Smooth muscle cell (in vitro differentiated cells): Measurements from ENCODE around the gene CCL19. TPM values are rescaled to one million over a fixed set of nuclear protein-coding genes. Genes with fewer than 3 reads are reported as not detected.
"Not testable (repeated sequence)": the region's sequence is repeated elsewhere in the genome, so short reads cannot be mapped to it uniquely, and the experiment has no call there.

Source experiments
- DNase-seq: peaks from one replicate; lab custom pipeline; 2025; ENCODE audit not compliant: unreplicated experiment; lab: John Stamatoyannopoulos, UW
- H2AFZ ChIP-seq: fragments of 200-600 bp; sonication (generic); 2 replicates; pipeline ENCODE4 v1.6.0; 2016; ENCODE audit warnings: antibody characterized with exemption, low read depth, mild to moderate bottlenecking
- H3F3A ChIP-seq: fragments of 200-600 bp; sonication (generic); 2 replicates; pipeline ENCODE4 v1.6.0; 2017; ENCODE audit warnings: antibody characterized with exemption, low read depth
- H3K27ac ChIP-seq: fragments of 200-600 bp; sonication (generic); 2 replicates; pipeline ENCODE4 v1.5.1; 2016; ENCODE audit warnings: low read depth, mild to moderate bottlenecking
- H3K27me3 ChIP-seq: fragments of 200-600 bp; sonication (generic); 2 replicates; pipeline ENCODE4 v1.6.1; 2016; ENCODE audit warnings: low read depth, mild to moderate bottlenecking
- H3K36me3 ChIP-seq: fragments of 200-600 bp; sonication (generic); 2 replicates; pipeline ENCODE4 v1.5.1; 2016; ENCODE audit warnings: low read depth
- H3K4me1 ChIP-seq: fragments of 200-600 bp; sonication (generic); 2 replicates; pipeline ENCODE4 v1.5.1; 2016; ENCODE audit warnings: low read depth
- H3K4me2 ChIP-seq: fragments of 200-600 bp; sonication (generic); 2 replicates; pipeline ENCODE4 v1.6.0; 2016; ENCODE audit warnings: mild to moderate bottlenecking
- H3K4me3 ChIP-seq: fragments of 200-600 bp; sonication (generic); 2 replicates; pipeline ENCODE4 v1.5.1; 2016; ENCODE audit warnings: mild to moderate bottlenecking
- H3K79me2 ChIP-seq: fragments of 200-600 bp; sonication (generic); 2 replicates; pipeline ENCODE4 v1.6.0; 2016; ENCODE audit warnings: low read depth, mild to moderate bottlenecking
- H3K9ac ChIP-seq: fragments of 200-600 bp; sonication (generic); 2 replicates; pipeline ENCODE4 v1.6.0; 2016; ENCODE audit warnings: low read depth
- H3K9me3 ChIP-seq: fragments of 200-600 bp; sonication (generic); replicated peaks from 2 replicates; pipeline ENCODE4 v1.5.1; 2016; ENCODE audit warnings: low read depth
- H4K20me1 ChIP-seq: fragments of 200-600 bp; sonication (generic); 2 replicates; pipeline ENCODE4 v1.6.0; 2016; ENCODE audit warnings: low read depth
- CTCF ChIP-seq: fragments of 200-600 bp; sonication (generic); IDR thresholded peaks from 2 replicates; pipeline ENCODE4 v1.5.1; 2017; ENCODE audit warnings: borderline replicate concordance, mild to moderate bottlenecking, antibody characterized with exemption; ENCODE audit not compliant: insufficient read depth, poor library complexity, severe bottlenecking
- WGBS: methylation state at CpG from one replicate; pipeline ENCODE4 v1.1.7; 2016; ENCODE audit warnings: low lambda C conversion rate; 5-methylcytosine and 5-hydroxymethylcytosine counted together
- polyA plus RNA-seq: library from polyadenylated mRNA; unstranded; fragments of >200 nt; fragmentation: Nextera tagmentation; extraction: Ambion mirVana; gene quantifications from 2 replicates; pipeline ENCODE4 v1.2.1, GENCODE V29; 2016
- total RNA-seq: library from RNA; depleted of rRNA; stranded (reverse); fragments of >200 nt; gene quantifications from 2 replicates; pipeline ENCODE4 v1.2.3, GENCODE V29; 2014

CCL19 gene
- total and polyA plus RNA-seq, 2 experiments from 2014 or later: not detected

DNA sequence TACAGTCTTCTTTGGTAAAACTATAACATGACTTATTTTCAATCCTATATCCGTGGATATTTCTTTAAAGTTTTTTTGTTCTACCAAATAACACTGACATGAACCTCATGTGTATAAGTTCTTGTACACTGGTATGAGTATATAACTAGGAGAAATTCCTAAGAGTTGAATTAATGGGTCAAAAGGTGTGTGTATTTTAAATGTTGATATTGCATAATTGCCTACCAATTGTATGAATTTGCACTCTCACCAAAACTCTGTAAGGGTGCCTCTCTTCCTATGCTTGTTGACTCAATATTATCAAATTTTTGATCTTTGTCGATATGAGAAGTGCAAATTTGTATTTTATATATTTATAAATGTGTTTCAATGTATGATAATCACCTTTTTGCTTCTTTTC, 41.8 kb upstream of the CCL19 start:
- Histone ChIP-seq H3K4me3 (no peak overlapping the region), H3K4me2 (no peak overlapping the region), H3F3A (no peaks in the 10 kb centered on the region), H4K20me1 (no peaks in the 10 kb centered on the region), H2AFZ (no peak overlapping the region), H3K79me2 (no peaks in the 10 kb centered on the region), H3K27ac (no peak overlapping the region), H3K4me1 (no peaks in the 10 kb centered on the region), H3K9ac (no peak overlapping the region), H3K9me3 (no peaks in the 10 kb centered on the region), H3K36me3 (no peaks in the 10 kb centered on the region), H3K27me3 (no peaks in the 10 kb centered on the region)
- WGBS: 81% methylated on average over 2 of the region's 2 CpGs
- TF ChIP-seq CTCF: no peak
- DNase-seq: no peak

DNA sequence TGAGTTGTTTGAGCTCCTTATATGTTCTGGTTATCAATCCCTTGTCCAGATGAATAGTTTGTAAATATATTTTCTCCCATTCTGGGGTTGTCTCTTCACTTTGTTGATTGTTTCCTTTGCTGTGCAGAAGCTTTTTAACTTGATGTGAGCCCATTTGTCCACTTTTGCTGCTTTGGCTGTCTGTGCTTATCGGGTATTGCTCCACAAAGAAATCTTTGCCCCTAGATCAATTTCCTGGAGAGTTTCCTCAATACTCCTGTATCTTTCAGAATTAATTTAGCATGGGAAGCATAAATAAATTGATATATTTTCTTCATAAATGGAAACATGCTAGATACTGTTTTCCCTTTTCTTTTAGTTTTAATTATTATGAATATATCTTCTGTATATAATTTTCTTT, 41.4 kb upstream of the CCL19 start:
- no peak overlapping the region for H3K4me2 ChIP-seq
- H3F3A ChIP-seq: no peaks in the 10 kb centered on the region
- no peak overlapping the region for H3K27ac ChIP-seq
- no peaks in the 10 kb centered on the region for H4K20me1 ChIP-seq
- no peaks in the 10 kb centered on the region for H3K4me1 ChIP-seq
- H2AFZ ChIP-seq: no peak overlapping the region
- H3K9me3 ChIP-seq: no peaks in the 10 kb centered on the region
- no peaks in the 10 kb centered on the region for H3K27me3 ChIP-seq
- WGBS: 92% methylated on average over 1 of the region's 1 CpG
- DNase-seq: no peak
- no peaks in the 10 kb centered on the region for H3K79me2 ChIP-seq
- TF ChIP-seq CTCF: no peak
- H3K36me3 ChIP-seq: no peaks in the 10 kb centered on the region
- H3K9ac ChIP-seq: no peak overlapping the region
- H3K4me3 ChIP-seq: no peak overlapping the region

DNA sequence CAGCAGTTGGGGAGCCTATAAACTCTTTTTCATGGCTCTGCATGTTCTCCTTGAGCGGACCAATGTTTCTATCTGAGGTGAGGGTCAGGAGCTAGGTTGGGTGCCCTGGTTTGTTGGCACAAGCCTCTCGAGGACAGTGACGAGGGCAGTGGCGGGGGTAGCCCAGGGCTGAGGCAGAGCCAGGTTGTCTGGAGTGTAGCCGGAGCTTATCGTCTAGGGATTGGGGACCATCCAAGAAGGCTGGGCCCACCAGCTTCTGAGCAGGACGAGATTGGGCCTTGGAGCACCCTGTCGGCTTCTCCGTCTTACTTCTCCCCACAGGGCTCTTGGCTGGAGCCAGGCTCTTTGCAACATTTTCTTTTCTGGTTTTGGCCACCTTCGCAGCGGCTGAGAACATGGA, 32.1 kb upstream of the CCL19 start:
- no peak for DNase-seq
- no peaks in the 10 kb centered on the region for H3F3A ChIP-seq
- H3K36me3 ChIP-seq: no peaks in the 10 kb centered on the region
- H4K20me1 ChIP-seq: no peaks in the 10 kb centered on the region
- H3K4me1 ChIP-seq: no peaks in the 10 kb centered on the region
- no peak for TF ChIP-seq CTCF
- H3K9me3 ChIP-seq: no peaks in the 10 kb centered on the region
- H3K79me2 ChIP-seq: no peaks in the 10 kb centered on the region
- H3K27ac ChIP-seq: no peak overlapping the region
- H3K4me2 ChIP-seq: no peak overlapping the region
- H3K27me3 ChIP-seq: no peaks in the 10 kb centered on the region
- no peak overlapping the region for H3K9ac ChIP-seq
- H3K4me3 ChIP-seq: no peak overlapping the region
- no peak overlapping the region for H2AFZ ChIP-seq
- WGBS: 96% methylated on average over 11 of the region's 11 CpGs

GRCh38 chr9:34719769-34720025, 28.6 kb upstream of the CCL19 start:
- not testable (repeated sequence) for H3K4me1 ChIP-seq, H3F3A ChIP-seq, H3K9me3 ChIP-seq, DNase-seq, H3K4me3 ChIP-seq, H3K27ac ChIP-seq, H3K79me2 ChIP-seq, H4K20me1 ChIP-seq, H3K27me3 ChIP-seq, H2AFZ ChIP-seq, H3K4me2 ChIP-seq, H3K9ac ChIP-seq, H3K36me3 ChIP-seq
